Mesendoderm (in vitro differentiated cells): ENCODE measurements around the gene KCNG4.

Experiments
- DNase-seq: peaks from one replicate; pipeline ENCODE4 v3.0.0; 2013
- H2AK5ac ChIP-seq: 2 replicates; pipeline ENCODE4 v1.6.1; 2013; ENCODE audit warnings: low read length, inconsistent platforms
- H2BK120ac ChIP-seq: 2 replicates; pipeline ENCODE4 v1.6.1; 2013; ENCODE audit warnings: low read depth, mild to moderate bottlenecking, low read length, moderate library complexity, mixed read lengths
- H2BK15ac ChIP-seq: replicated peaks from 2 replicates; pipeline ENCODE4 v1.6.1; 2013; ENCODE audit warnings: low read depth, mild to moderate bottlenecking, moderate library complexity
- H2BK5ac ChIP-seq: 2 replicates; pipeline ENCODE4 v1.6.1; 2013; ENCODE audit warnings: low read length, inconsistent platforms
- H3K18ac ChIP-seq: 2 replicates; pipeline ENCODE4 v1.6.1; 2013; ENCODE audit warnings: mild to moderate bottlenecking, low read length, mixed read lengths
- H3K23ac ChIP-seq: one replicate; pipeline ENCODE4 v1.6.1; 2013; ENCODE audit warnings: low read length
- H3K27ac ChIP-seq: 2 replicates; pipeline ENCODE4 v1.5.1; 2013; ENCODE audit warnings: low read depth, mild to moderate bottlenecking, inconsistent platforms, low read length, moderate library complexity
- H3K27me3 ChIP-seq: 2 replicates; pipeline ENCODE4 v1.6.1; 2013; ENCODE audit warnings: low read length, control low read depth, mild to moderate bottlenecking, inconsistent platforms; ENCODE audit not compliant: insufficient read depth, poor library complexity
- H3K36me3 ChIP-seq: 2 replicates; pipeline ENCODE4 v1.6.1; 2013; ENCODE audit warnings: low read length, inconsistent platforms; ENCODE audit not compliant: control insufficient read depth, insufficient read depth
- H3K4ac ChIP-seq: one replicate; pipeline ENCODE4 v1.6.1; 2013; ENCODE audit warnings: low read depth, mild to moderate bottlenecking, low read length, moderate library complexity
- H3K4me1 ChIP-seq: 2 replicates; pipeline ENCODE4 v1.6.1; 2013; ENCODE audit warnings: low read depth, low read length, inconsistent platforms; ENCODE audit not compliant: control insufficient read depth
- H3K4me2 ChIP-seq: 2 replicates; pipeline ENCODE4 v1.6.1; 2013; ENCODE audit warnings: low read length
- H3K4me3 ChIP-seq: 2 replicates; pipeline ENCODE4 v1.5.1; 2013; ENCODE audit warnings: mild to moderate bottlenecking, low read length
- H3K56ac ChIP-seq: one replicate; pipeline ENCODE4 v1.6.1; 2013; ENCODE audit warnings: low read length
- H3K79me1 ChIP-seq: 2 replicates; pipeline ENCODE4 v1.6.1; 2013; ENCODE audit warnings: low read length, inconsistent platforms
- H3K79me2 ChIP-seq: 2 replicates; pipeline ENCODE4 v1.6.1; 2013; ENCODE audit warnings: mild to moderate bottlenecking, low read length; ENCODE audit not compliant: control insufficient read depth, insufficient read depth
- H3K9ac ChIP-seq: 2 replicates; pipeline ENCODE4 v1.6.1; 2013; ENCODE audit warnings: low read length, inconsistent platforms
- H4K5ac ChIP-seq: one replicate; pipeline ENCODE4 v1.6.1; 2013; ENCODE audit warnings: low read length
- H4K8ac ChIP-seq: one replicate; pipeline ENCODE4 v1.6.1; 2013; ENCODE audit warnings: low read depth, mild to moderate bottlenecking, control low read depth, low read length, moderate library complexity
- WGBS: extraction: QIAGEN DNeasy Blood & Tissue Kit; methylation state at CpG from one replicate; pipeline ENCODE4 v1.1.7; 2013; ENCODE audit warnings: low lambda C conversion rate, missing lambda C conversion rate; ENCODE audit not compliant: insufficient coverage; ENCODE audit errors: extremely low coverage; 5-methylcytosine and 5-hydroxymethylcytosine counted together

The KCNG4 gene

GRCh38 chr16:84190731-84191388, 49.0 kb downstream of the KCNG4 start, which contains the start of gene ADAD2:
Gene ADAD2 (plus strand): TSS chr16:84191157. CDS start chr16:84191231, 74 bp downstream.
- Histone ChIP-seq H3K79me1 (peaks cover 5% of the 10 kb centered on the region), H2BK120ac (no peak within 1 kb of the TSS), H3K56ac (no peak within 1 kb of the TSS), H3K4ac (no peak within 1 kb of the TSS), H3K4me3 (no peak within 1 kb of the TSS), H3K9ac (no peak within 1 kb of the TSS), H2BK5ac (no peak within 1 kb of the TSS), H3K18ac (no peak within 1 kb of the TSS), H3K4me1 (no peaks in the 10 kb centered on the region), H3K27ac (no peak within 1 kb of the TSS), H3K27me3 (no peaks in the 10 kb centered on the region), H4K8ac (no peak within 1 kb of the TSS), H3K36me3 (no peaks in the 10 kb centered on the region), H2AK5ac (no peak within 1 kb of the TSS), H3K79me2 (peaks cover 8% of the 10 kb centered on the region), H4K5ac (no peak within 1 kb of the TSS), H3K4me2 (no peak within 1 kb of the TSS), H3K23ac (no peak within 1 kb of the TSS), H2BK15ac (no peak within 1 kb of the TSS)
- WGBS: no CpG with 5 or more reads among the region's 47 CpGs
- DNase-seq: peak; percentile 72

- Histone ChIP-seq H2BK120ac (no peak within 1 kb of the TSS), H3K4ac (peak within 1 kb of the TSS; percentile 7), H3K56ac (peak within 1 kb of the TSS; percentile 97), H4K5ac (peak within 1 kb of the TSS; percentile 91), H3K9ac (peak within 1 kb of the TSS; percentile 93), H3K79me1 (peaks cover 23% of the 10 kb centered on the region), H3K23ac (peak within 1 kb of the TSS; percentile 72), H2BK15ac (no peak within 1 kb of the TSS), H3K27me3 (no peaks in the 10 kb centered on the region), H3K4me1 (no peaks in the 10 kb centered on the region), H3K79me2 (peaks cover 18% of the 10 kb centered on the region), H2AK5ac (peak within 1 kb of the TSS; percentile 4), H3K27ac (no peak within 1 kb of the TSS), H2BK5ac (no peak within 1 kb of the TSS), H3K36me3 (peaks cover 6% of the 10 kb centered on the region), H3K18ac (no peak within 1 kb of the TSS), H3K4me3 (peak within 1 kb of the TSS; percentile 85), H3K4me2 (peak within 1 kb of the TSS; percentile 96), H4K8ac (no peak within 1 kb of the TSS)
- WGBS: no CpG with 5 or more reads among the region's 55 CpGs
- DNase-seq: peak; percentile 95
Measured at GRCh38 chr16:84186685-84187437, 53.0 kb downstream of the KCNG4 start, which contains the start of gene TAF1C. Gene TAF1C (minus strand): TSS chr16:84187057. CDS start chr16:84184988, 2,069 bp downstream.

DNA sequence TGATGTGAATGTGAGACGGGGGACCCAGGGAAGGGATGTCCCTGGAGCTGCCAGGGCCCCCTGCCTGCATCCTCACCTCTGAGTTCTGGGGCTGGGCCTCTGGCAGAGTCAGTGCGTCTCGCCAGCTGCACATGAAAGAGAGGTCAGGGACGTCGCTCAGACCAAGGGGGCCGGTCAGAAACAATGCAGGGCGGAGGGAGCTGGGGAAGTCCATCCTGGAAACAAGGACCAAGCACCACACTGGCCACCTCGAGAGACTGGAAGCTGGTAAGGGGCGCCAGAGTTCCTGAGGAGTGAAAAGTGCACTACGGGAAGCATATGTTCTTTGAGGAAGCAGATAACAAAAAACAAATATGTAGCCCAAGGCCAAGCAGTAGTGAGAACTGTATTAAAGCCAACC, 55.0 kb downstream of the KCNG4 start:
- Histone ChIP-seq H3K36me3 (peaks cover 8% of the 10 kb centered on the region), H3K79me1 (peaks cover 23% of the 10 kb centered on the region), H3K9ac (no peak overlapping the region), H3K79me2 (peaks cover 18% of the 10 kb centered on the region), H2BK120ac (no peak overlapping the region), H3K56ac (no peak overlapping the region), H2BK15ac (no peak overlapping the region), H3K18ac (no peak overlapping the region), H3K4me2 (no peak overlapping the region), H3K27me3 (no peaks in the 10 kb centered on the region), H2BK5ac (no peak overlapping the region), H3K4me3 (no peak overlapping the region), H4K8ac (no peak overlapping the region), H3K23ac (no peak overlapping the region), H3K4me1 (no peaks in the 10 kb centered on the region), H3K4ac (no peak overlapping the region), H3K27ac (no peak overlapping the region), H2AK5ac (no peak overlapping the region), H4K5ac (no peak overlapping the region)
- no CpG with 5 or more reads among the region's 10 CpGs for WGBS
- no peak for DNase-seq

DNA sequence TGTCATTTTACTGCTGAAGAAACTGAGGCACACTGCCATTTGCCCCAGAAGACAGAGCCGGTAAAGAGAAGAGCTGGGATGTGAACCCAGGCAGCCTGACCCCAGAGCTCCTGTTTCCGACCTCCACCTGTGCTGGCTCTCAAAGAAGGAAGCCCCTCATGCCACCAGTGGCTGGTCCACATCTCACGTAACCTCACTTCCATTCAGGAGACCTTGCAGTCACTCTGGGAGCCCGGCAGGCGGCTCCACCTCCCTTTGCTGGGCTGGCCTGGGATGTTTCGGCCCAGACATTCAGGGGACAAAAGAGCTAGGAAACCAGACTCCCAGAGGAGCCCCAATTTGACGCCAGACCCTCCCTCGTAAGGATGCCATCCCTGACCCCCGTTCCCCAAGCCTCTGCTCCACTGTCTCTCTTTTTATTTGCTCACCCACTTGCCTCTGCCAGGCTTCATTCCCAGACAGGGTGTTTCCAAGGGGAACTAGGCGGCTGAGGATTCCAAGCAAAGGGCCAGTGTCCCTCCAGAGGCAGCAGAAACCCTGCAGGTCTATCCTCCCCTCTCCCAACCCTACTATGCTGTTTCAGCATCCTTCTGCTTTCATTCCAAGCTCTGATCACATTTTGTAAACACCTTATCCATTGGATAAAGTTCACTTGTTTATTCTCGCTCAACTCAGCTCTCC, 55.8 kb downstream of the KCNG4 start:
- Histone ChIP-seq H3K18ac (no peak overlapping the region), H3K4me1 (no peaks in the 10 kb centered on the region), H3K4me2 (no peak overlapping the region), H4K8ac (no peak overlapping the region), H3K23ac (no peak overlapping the region), H3K27ac (no peak overlapping the region), H3K79me1 (peaks cover 23% of the 10 kb centered on the region), H3K27me3 (no peaks in the 10 kb centered on the region), H3K4me3 (no peak overlapping the region), H4K5ac (no peak overlapping the region), H3K4ac (no peak overlapping the region), H3K9ac (no peak overlapping the region), H2BK15ac (no peak overlapping the region), H3K56ac (no peak overlapping the region), H2BK120ac (no peak overlapping the region), H3K36me3 (peaks cover 8% of the 10 kb centered on the region), H3K79me2 (peaks cover 18% of the 10 kb centered on the region), H2AK5ac (no peak overlapping the region), H2BK5ac (no peak overlapping the region)
- DNase-seq: no peak
- no CpG with 5 or more reads among the region's 11 CpGs for WGBS

GRCh38 chr16:84183572-84183875, 56.3 kb downstream of the KCNG4 start:
- no CpG with 5 or more reads among the region's 5 CpGs for WGBS
- Histone ChIP-seq H3K9ac (no peak overlapping the region), H2BK120ac (no peak overlapping the region), H3K79me2 (peaks cover 18% of the 10 kb centered on the region), H2BK15ac (no peak overlapping the region), H3K4me1 (no peaks in the 10 kb centered on the region), H3K23ac (no peak overlapping the region), H3K27ac (no peak overlapping the region), H4K8ac (no peak overlapping the region), H2BK5ac (no peak overlapping the region), H3K4me3 (no peak overlapping the region), H3K79me1 (peaks cover 23% of the 10 kb centered on the region), H2AK5ac (no peak overlapping the region), H3K18ac (no peak overlapping the region), H3K36me3 (peaks cover 8% of the 10 kb centered on the region), H3K27me3 (no peaks in the 10 kb centered on the region), H3K56ac (no peak overlapping the region), H4K5ac (no peak overlapping the region), H3K4ac (no peak overlapping the region), H3K4me2 (no peak overlapping the region)
- DNase-seq: no peak
